OCI-LY3 (cell line): Measurements from ENCODE around the gene C17orf50.

ENCODE experiments used
- EZH2phosphoT487 ChIP-seq: fragments of 200-600 bp; shearing (Covaris generic); IDR thresholded peaks from 2 replicates; pipeline ENCODE4 v1.6.1; 2018; ENCODE audit warnings: antibody characterized with exemption, mixed run types, low read depth
- TF ChIP-seq, protein P1 (sequence below): fragments of 200-600, 300-600 bp; sonication (generic); IDR thresholded peaks from 2 replicates; pipeline ENCODE4 v1.5.1; 2014; ENCODE audit warnings: antibody characterized with exemption, low read length, low read depth

GRCh38 chr17:35716897-35717465 is 43.7 kb upstream of the C17orf50 start:
- TF ChIP-seq, protein P1, sequence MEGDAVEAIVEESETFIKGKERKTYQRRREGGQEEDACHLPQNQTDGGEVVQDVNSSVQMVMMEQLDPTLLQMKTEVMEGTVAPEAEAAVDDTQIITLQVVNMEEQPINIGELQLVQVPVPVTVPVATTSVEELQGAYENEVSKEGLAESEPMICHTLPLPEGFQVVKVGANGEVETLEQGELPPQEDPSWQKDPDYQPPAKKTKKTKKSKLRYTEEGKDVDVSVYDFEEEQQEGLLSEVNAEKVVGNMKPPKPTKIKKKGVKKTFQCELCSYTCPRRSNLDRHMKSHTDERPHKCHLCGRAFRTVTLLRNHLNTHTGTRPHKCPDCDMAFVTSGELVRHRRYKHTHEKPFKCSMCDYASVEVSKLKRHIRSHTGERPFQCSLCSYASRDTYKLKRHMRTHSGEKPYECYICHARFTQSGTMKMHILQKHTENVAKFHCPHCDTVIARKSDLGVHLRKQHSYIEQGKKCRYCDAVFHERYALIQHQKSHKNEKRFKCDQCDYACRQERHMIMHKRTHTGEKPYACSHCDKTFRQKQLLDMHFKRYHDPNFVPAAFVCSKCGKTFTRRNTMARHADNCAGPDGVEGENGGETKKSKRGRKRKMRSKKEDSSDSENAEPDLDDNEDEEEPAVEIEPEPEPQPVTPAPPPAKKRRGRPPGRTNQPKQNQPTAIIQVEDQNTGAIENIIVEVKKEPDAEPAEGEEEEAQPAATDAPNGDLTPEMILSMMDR, result no peak
- no peak for TF ChIP-seq EZH2phosphoT487
